GM12891 (cell line): ENCODE data around the gene IL36A.

ENCODE experiments used
- POLR2A ChIP-seq: IDR thresholded peaks from 2 replicates; pipeline ENCODE4 v1.6.1; 2011; ENCODE audit warnings: low read depth, low read length, control low read depth
- POLR2AphosphoS5 ChIP-seq: IDR thresholded peaks from 2 replicates; pipeline ENCODE4 v1.6.1; 2011; ENCODE audit warnings: low read depth, low read length, control low read depth
- TAF1 ChIP-seq: IDR thresholded peaks from 2 replicates; pipeline ENCODE4 v1.6.1; 2011; ENCODE audit warnings: low read depth, low read length, control low read depth

GRCh38 chr2:113041871-113042270, 36.6 kb downstream of the IL36A start:
- TF ChIP-seq POLR2A (no peak), POLR2AphosphoS5 (no peak), TAF1 (no peak)
